Neuronal stem cell (in vitro differentiated cells): ENCODE measurements around the gene CA14.
A peak's percentile ranks its signal among the peaks of the same experiment; 100 is the strongest.
"Not testable (repeated sequence)": the region's sequence is repeated elsewhere in the genome, so short reads cannot be mapped to it uniquely, and the experiment has no call there.

Source experiments
- DNase-seq: peaks from one replicate; pipeline ENCODE4 v3.0.0-alpha.2; 2013; ENCODE audit warnings: low spot score
- H2AFZ ChIP-seq: one replicate; pipeline ENCODE4 v1.6.1; 2013; ENCODE audit warnings: mild to moderate bottlenecking, low read length, inconsistent platforms
- H2AK5ac ChIP-seq: 2 replicates; pipeline ENCODE4 v1.6.1; 2013; ENCODE audit warnings: low read depth, mild to moderate bottlenecking, inconsistent platforms, low read length, moderate library complexity, mixed read lengths
- H2BK120ac ChIP-seq: 2 replicates; pipeline ENCODE4 v1.6.1; 2013; ENCODE audit warnings: low read depth, mild to moderate bottlenecking, inconsistent platforms, low read length, moderate library complexity, mixed read lengths
- H2BK12ac ChIP-seq: one replicate; pipeline ENCODE4 v1.6.1; 2013; ENCODE audit warnings: low read length, inconsistent platforms
- H2BK15ac ChIP-seq: 2 replicates; pipeline ENCODE4 v1.6.1; 2013; ENCODE audit warnings: mild to moderate bottlenecking, low read length, inconsistent platforms, mixed read lengths
- H2BK5ac ChIP-seq: one replicate; pipeline ENCODE4 v1.6.1; 2013; ENCODE audit warnings: inconsistent platforms, mild to moderate bottlenecking, low read length, moderate library complexity
- H3K14ac ChIP-seq: one replicate; pipeline ENCODE4 v1.6.1; 2013; ENCODE audit warnings: low read length, inconsistent platforms
- H3K18ac ChIP-seq: 2 replicates; pipeline ENCODE4 v1.6.1; 2013; ENCODE audit warnings: low read length, inconsistent platforms
- H3K23ac ChIP-seq: 2 replicates; pipeline ENCODE4 v1.6.1; 2013; ENCODE audit warnings: low read depth, mild to moderate bottlenecking, mixed read lengths, low read length, inconsistent platforms; ENCODE audit not compliant: poor library complexity
- H3K27ac ChIP-seq: replicated peaks from 3 replicates; pipeline ENCODE4 v1.5.1; 2013; ENCODE audit warnings: low read length, inconsistent platforms
- H3K27me3 ChIP-seq, 3 experiments: 2 replicates each; pipeline ENCODE4 v1.6.1; 2013; ENCODE audit warnings: low read length in 3 of 3, mild to moderate bottlenecking in 2 of 3, inconsistent platforms in 1 of 3, low read depth in 1 of 3, mixed read lengths in 1 of 3, moderate library complexity in 1 of 3; ENCODE audit not compliant: control insufficient read depth in 3 of 3, insufficient read depth in 3 of 3
- H3K36me3 ChIP-seq, 2 donors: replicated peaks in 1 of 2; 2 replicates each; pipeline ENCODE4 v1.6.1; 2013; ENCODE audit warnings: low read length in 2 of 2; ENCODE audit not compliant: control insufficient read depth in 2 of 2, insufficient read depth in 2 of 2
- H3K4ac ChIP-seq: 2 replicates; pipeline ENCODE4 v1.6.1; 2013; ENCODE audit warnings: inconsistent platforms, mild to moderate bottlenecking, low read length, moderate library complexity
- H3K4me1 ChIP-seq, 2 donors: 1 replicate in 1 of 2; 2 replicates in 1 of 2; pipeline ENCODE4 v1.6.1; 2013; ENCODE audit warnings: low read length in 2 of 2, low read depth in 1 of 2; ENCODE audit not compliant: control insufficient read depth in 2 of 2, insufficient read depth in 1 of 2
- H3K4me2 ChIP-seq: one replicate; pipeline ENCODE4 v1.6.1; 2013; ENCODE audit warnings: mild to moderate bottlenecking, low read length, inconsistent platforms; ENCODE audit not compliant: insufficient read depth, poor library complexity, severe bottlenecking
- H3K4me3 ChIP-seq, 2 donors: 2 replicates each; pipeline ENCODE4 v1.5.1; 2013; ENCODE audit warnings: low read length in 2 of 2, mild to moderate bottlenecking in 2 of 2, inconsistent platforms in 1 of 2, moderate library complexity in 1 of 2
- H3K79me1 ChIP-seq: one replicate; pipeline ENCODE4 v1.6.1; 2013; ENCODE audit warnings: low read depth, mild to moderate bottlenecking, inconsistent platforms, low read length, moderate library complexity
- H3K9ac ChIP-seq: one replicate; pipeline ENCODE4 v1.6.1; 2013; ENCODE audit warnings: mild to moderate bottlenecking, low read depth, low read length, inconsistent platforms; ENCODE audit not compliant: poor library complexity
- H3K9me3 ChIP-seq, 2 donors: replicated peaks in 1 of 2; 2 replicates each; pipeline versions ENCODE3 to v1.6.1; 2013; ENCODE audit warnings: low read length in 2 of 2, mild to moderate bottlenecking in 2 of 2, inconsistent platforms in 1 of 2, low read depth in 1 of 2, mixed read lengths in 1 of 2, moderate library complexity in 1 of 2; ENCODE audit not compliant: control insufficient read depth in 2 of 2, insufficient read depth in 1 of 2
- H4K8ac ChIP-seq: one replicate; pipeline ENCODE4 v1.6.1; 2013; ENCODE audit warnings: low read depth, mild to moderate bottlenecking, inconsistent platforms, low read length, moderate library complexity
- H4K91ac ChIP-seq: one replicate; pipeline ENCODE4 v1.6.1; 2013; ENCODE audit warnings: low read length, low read depth, mild to moderate bottlenecking, inconsistent platforms; ENCODE audit not compliant: poor library complexity
- WGBS, 2 donors: extraction: QIAGEN DNeasy Blood & Tissue Kit; methylation state at CpG; one replicate each; pipeline ENCODE4 v1.1.7; 2013; ENCODE audit warnings: missing lambda C conversion rate in 2 of 2, mixed read lengths in 1 of 2; ENCODE audit not compliant: insufficient read length in 2 of 2, insufficient replicate concordance in 1 of 2; ENCODE audit errors: extremely low coverage in 2 of 2; 5-methylcytosine and 5-hydroxymethylcytosine counted together

Gene CA14

GRCh38 chr1:150302338-150302737, 44.8 kb downstream of the CA14 start:
- Histone ChIP-seq H3K27me3 (no peaks in the 10 kb centered on the region), H3K36me3 (peaks cover 16 to 88% of the 10 kb centered on the region in 2 donors), H3K4ac (no peak overlapping the region), H3K4me1 (no peaks in the 10 kb centered on the region), H3K23ac (no peak overlapping the region), H3K14ac (no peak overlapping the region), H2BK15ac (no peak overlapping the region), H3K4me3 (no peak overlapping the region), H3K79me1 (peaks cover 1% of the 10 kb centered on the region), H3K9me3 (no peaks in the 10 kb centered on the region), H2AK5ac (no peak overlapping the region), H2BK5ac (no peak overlapping the region), H3K27ac (no peak overlapping the region), H3K18ac (no peak overlapping the region), H2AFZ (no peak overlapping the region), H3K9ac (no peak overlapping the region), H4K8ac (no peak overlapping the region), H3K4me2 (peak overlapping the region; percentile 3), H4K91ac (peak overlapping the region; percentile 25), H2BK12ac (no peak overlapping the region), H2BK120ac (no peak overlapping the region)
- no CpG with 5 or more reads among the region's 6 CpGs for WGBS, 2 donors
- no peak for DNase-seq

- Histone ChIP-seq H3K4me2 (no peak overlapping the region), H3K4ac (no peak overlapping the region)
Observed at GRCh38 chr1:150302902-150303301, 45.3 kb downstream of the CA14 start.

GRCh38 chr1:150308585-150308984, 51.0 kb downstream of the CA14 start:
- DNase-seq, H3K4me3 ChIP-seq, H2AK5ac ChIP-seq, H3K27ac ChIP-seq, H2BK15ac ChIP-seq, H4K91ac ChIP-seq, H3K9me3 ChIP-seq, H3K79me1 ChIP-seq, H3K23ac ChIP-seq, H3K4me2 ChIP-seq, H3K18ac ChIP-seq, H2BK12ac ChIP-seq, H3K14ac ChIP-seq, H3K9ac ChIP-seq, H3K4ac ChIP-seq, H2BK120ac ChIP-seq, H4K8ac ChIP-seq, H3K4me1 ChIP-seq, H3K27me3 ChIP-seq, H2BK5ac ChIP-seq, H2AFZ ChIP-seq: not testable (repeated sequence)
- peaks cover 8 to 54% of the 10 kb centered on the region in 2 donors for H3K36me3 ChIP-seq
- no CpG with 5 or more reads among the region's 9 CpGs for WGBS, 2 donors

More at GRCh38 chr1:150302902-150303301, 45.3 kb downstream of the CA14 start:
- H3K79me1 ChIP-seq: peaks cover 1% of the 10 kb centered on the region
- DNase-seq: no peak
- no peak overlapping the region for H3K14ac ChIP-seq
- H4K8ac ChIP-seq: no peak overlapping the region
- H3K23ac ChIP-seq: no peak overlapping the region
- H3K27ac ChIP-seq: no peak overlapping the region
- no peaks in the 10 kb centered on the region for H3K4me1 ChIP-seq
- H3K9ac ChIP-seq: no peak overlapping the region
- H3K18ac ChIP-seq: no peak overlapping the region
- no peak overlapping the region for H2BK5ac ChIP-seq
- H2BK15ac ChIP-seq: no peak overlapping the region
- H2BK12ac ChIP-seq: no peak overlapping the region
- no CpG with 5 or more reads among the region's 2 CpGs for WGBS, 2 donors
- H3K27me3 ChIP-seq: no peaks in the 10 kb centered on the region
- no peak overlapping the region for H2AK5ac ChIP-seq
- H3K4me3 ChIP-seq: no peak overlapping the region
- no peak overlapping the region for H4K91ac ChIP-seq
- H3K36me3 ChIP-seq: peaks cover 17 to 88% of the 10 kb centered on the region in 2 donors
- H2AFZ ChIP-seq: no peak overlapping the region
- H3K9me3 ChIP-seq: no peaks in the 10 kb centered on the region
- H2BK120ac ChIP-seq: no peak overlapping the region

GRCh38 chr1:150309758-150310508, 52.4 kb downstream of the CA14 start:
- Histone ChIP-seq H3K9me3 (no peaks in the 10 kb centered on the region), H2BK12ac (no peak overlapping the region), H3K9ac (no peak overlapping the region)

More at GRCh38 chr1:150309758-150310508, 52.4 kb downstream of the CA14 start:
- no peak overlapping the region for H3K4ac ChIP-seq
- peak overlapping the region; percentile 19 for H2BK5ac ChIP-seq
- no peak overlapping the region for H3K14ac ChIP-seq
- no peaks in the 10 kb centered on the region for H3K79me1 ChIP-seq
- H3K27ac ChIP-seq: no peak overlapping the region
- H2AFZ ChIP-seq: no peak overlapping the region
- H4K8ac ChIP-seq: no peak overlapping the region
- H3K4me2 ChIP-seq: no peak overlapping the region
- no peak for DNase-seq
- H3K18ac ChIP-seq: no peak overlapping the region
- no peak overlapping the region for H4K91ac ChIP-seq
- no peak overlapping the region for H3K23ac ChIP-seq
- H3K4me3 ChIP-seq: no peak overlapping the region
- H3K27me3 ChIP-seq: no peaks in the 10 kb centered on the region
- H3K4me1 ChIP-seq: no peaks in the 10 kb centered on the region
- no CpG with 5 or more reads among the region's 10 CpGs for WGBS, 2 donors
- no peak overlapping the region for H2BK120ac ChIP-seq
- peaks cover 8 to 42% of the 10 kb centered on the region in 2 donors for H3K36me3 ChIP-seq
- H2AK5ac ChIP-seq: no peak overlapping the region
- no peak overlapping the region for H2BK15ac ChIP-seq
